Smooth muscle cell (in vitro differentiated cells): ENCODE data around the gene BOC. TPM values are rescaled to one million over a fixed set of nuclear protein-coding genes. Genes with fewer than 3 reads are reported as not detected.

Source experiments
- DNase-seq: peaks from one replicate; lab custom pipeline; 2025; ENCODE audit not compliant: unreplicated experiment; lab: John Stamatoyannopoulos, UW
- H2AFZ ChIP-seq: fragments of 200-600 bp; sonication (generic); 2 replicates; pipeline ENCODE4 v1.6.0; 2016; ENCODE audit warnings: antibody characterized with exemption, low read depth, mild to moderate bottlenecking
- H3F3A ChIP-seq: fragments of 200-600 bp; sonication (generic); 2 replicates; pipeline ENCODE4 v1.6.0; 2017; ENCODE audit warnings: antibody characterized with exemption, low read depth
- H3K27ac ChIP-seq: fragments of 200-600 bp; sonication (generic); 2 replicates; pipeline ENCODE4 v1.5.1; 2016; ENCODE audit warnings: low read depth, mild to moderate bottlenecking
- H3K27me3 ChIP-seq: fragments of 200-600 bp; sonication (generic); 2 replicates; pipeline ENCODE4 v1.6.1; 2016; ENCODE audit warnings: low read depth, mild to moderate bottlenecking
- H3K36me3 ChIP-seq: fragments of 200-600 bp; sonication (generic); 2 replicates; pipeline ENCODE4 v1.5.1; 2016; ENCODE audit warnings: low read depth
- H3K4me1 ChIP-seq: fragments of 200-600 bp; sonication (generic); 2 replicates; pipeline ENCODE4 v1.5.1; 2016; ENCODE audit warnings: low read depth
- H3K4me2 ChIP-seq: fragments of 200-600 bp; sonication (generic); 2 replicates; pipeline ENCODE4 v1.6.0; 2016; ENCODE audit warnings: mild to moderate bottlenecking
- H3K4me3 ChIP-seq: fragments of 200-600 bp; sonication (generic); 2 replicates; pipeline ENCODE4 v1.5.1; 2016; ENCODE audit warnings: mild to moderate bottlenecking
- H3K79me2 ChIP-seq: fragments of 200-600 bp; sonication (generic); 2 replicates; pipeline ENCODE4 v1.6.0; 2016; ENCODE audit warnings: low read depth, mild to moderate bottlenecking
- H3K9ac ChIP-seq: fragments of 200-600 bp; sonication (generic); 2 replicates; pipeline ENCODE4 v1.6.0; 2016; ENCODE audit warnings: low read depth
- H3K9me3 ChIP-seq: fragments of 200-600 bp; sonication (generic); replicated peaks from 2 replicates; pipeline ENCODE4 v1.5.1; 2016; ENCODE audit warnings: low read depth
- H4K20me1 ChIP-seq: fragments of 200-600 bp; sonication (generic); 2 replicates; pipeline ENCODE4 v1.6.0; 2016; ENCODE audit warnings: low read depth
- CTCF ChIP-seq: fragments of 200-600 bp; sonication (generic); IDR thresholded peaks from 2 replicates; pipeline ENCODE4 v1.5.1; 2017; ENCODE audit warnings: borderline replicate concordance, mild to moderate bottlenecking, antibody characterized with exemption; ENCODE audit not compliant: insufficient read depth, poor library complexity, severe bottlenecking
- WGBS: methylation state at CpG from one replicate; pipeline ENCODE4 v1.1.7; 2016; ENCODE audit warnings: low lambda C conversion rate; 5-methylcytosine and 5-hydroxymethylcytosine counted together
- polyA plus RNA-seq: library from polyadenylated mRNA; unstranded; fragments of >200 nt; fragmentation: Nextera tagmentation; extraction: Ambion mirVana; gene quantifications from 2 replicates; pipeline ENCODE4 v1.2.1, GENCODE V29; 2016
- total RNA-seq: library from RNA; depleted of rRNA; stranded (reverse); fragments of >200 nt; gene quantifications from 2 replicates; pipeline ENCODE4 v1.2.3, GENCODE V29; 2014

BOC gene
- total and polyA plus RNA-seq, 2 experiments from 2014 or later, result 19.5 to 31.2 TPM

- Histone ChIP-seq H3K27ac (peak overlapping the region; percentile 79), H3K36me3 (no peaks in the 10 kb centered on the region), H3K4me3 (no peak overlapping the region), H3K27me3 (no peaks in the 10 kb centered on the region), H4K20me1 (no peaks in the 10 kb centered on the region), H2AFZ (no peak overlapping the region), H3K79me2 (peaks cover 33% of the 10 kb centered on the region), H3K4me2 (peak overlapping the region; percentile 98), H3K9ac (no peak overlapping the region), H3K9me3 (no peaks in the 10 kb centered on the region), H3F3A (peaks cover 5% of the 10 kb centered on the region), H3K4me1 (peaks cover 37% of the 10 kb centered on the region)
- no peak for DNase-seq
- TF ChIP-seq CTCF, result no peak
- 38% methylated on average over 5 of the region's 5 CpGs for WGBS
Measured at GRCh38 chr3:113216393-113216792, 5.0 kb downstream of the BOC start.

- peaks cover 5% of the 10 kb centered on the region for H4K20me1 ChIP-seq
- DNase-seq, result no peak
- H2AFZ ChIP-seq, result no peak overlapping the region
- no peak for TF ChIP-seq CTCF
- H3K4me1 ChIP-seq, result peaks cover 50% of the 10 kb centered on the region
- H3K9ac ChIP-seq, result no peak overlapping the region
- no peak overlapping the region for H3K27ac ChIP-seq
- no peaks in the 10 kb centered on the region for H3K36me3 ChIP-seq
- WGBS, result 90% methylated on average over 10 of the region's 10 CpGs
- H3K4me2 ChIP-seq, result no peak overlapping the region
- no peaks in the 10 kb centered on the region for H3K27me3 ChIP-seq
- H3K79me2 ChIP-seq, result peaks cover 23% of the 10 kb centered on the region
- peaks cover 11% of the 10 kb centered on the region for H3F3A ChIP-seq
- no peaks in the 10 kb centered on the region for H3K9me3 ChIP-seq
- H3K4me3 ChIP-seq, result no peak overlapping the region
Measured at GRCh38 chr3:113218011-113218680, 6.8 kb downstream of the BOC start.

DNA sequence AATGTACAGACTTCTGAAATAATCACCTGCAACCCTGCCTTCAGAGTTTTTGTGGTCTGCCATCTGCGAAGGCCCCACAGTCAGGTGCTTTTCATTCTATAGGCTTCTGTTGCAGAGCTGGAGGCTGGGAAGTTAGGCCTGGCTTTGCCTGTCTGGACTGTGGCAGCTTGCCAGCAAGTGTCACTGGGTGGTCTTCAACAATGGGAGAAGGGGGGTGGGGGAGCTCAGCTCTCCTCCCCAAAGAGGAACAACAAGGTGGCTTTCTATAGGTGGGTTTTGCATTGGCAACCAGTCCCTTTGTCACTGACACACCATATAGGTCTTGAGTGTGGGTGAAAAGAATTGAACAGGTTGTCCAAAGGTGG is 7.3 kb downstream of the BOC start:
- H4K20me1 ChIP-seq, result peaks cover 7% of the 10 kb centered on the region
- no peak overlapping the region for H3K4me2 ChIP-seq
- no peak overlapping the region for H3K4me3 ChIP-seq
- no peak overlapping the region for H3K9ac ChIP-seq
- H3K36me3 ChIP-seq, result no peaks in the 10 kb centered on the region
- no peak overlapping the region for H3K27ac ChIP-seq
- 100% methylated on average over 1 of the region's 1 CpG for WGBS
- peaks cover 10% of the 10 kb centered on the region for H3F3A ChIP-seq
- no peak overlapping the region for H2AFZ ChIP-seq
- H3K4me1 ChIP-seq, result peaks cover 50% of the 10 kb centered on the region
- DNase-seq, result no peak
- H3K27me3 ChIP-seq, result no peaks in the 10 kb centered on the region
- no peak for TF ChIP-seq CTCF
- peaks cover 18% of the 10 kb centered on the region for H3K79me2 ChIP-seq
- no peaks in the 10 kb centered on the region for H3K9me3 ChIP-seq
